RWPE2 (cell line): ENCODE measurements around the gene GBX2.

Experiments
- ATAC-seq: fragments of 200-7000 bp; cut with Tn5 transposase; 3 replicates; pipeline ENCODE4 v1.9.1; 2021; ENCODE audit warnings: low read depth
- DNase-seq: peaks from one replicate; pipeline ENCODE4 v3.0.0-alpha.2; 2020; ENCODE audit warnings: low spot score
- H3K27ac ChIP-seq: fragments of 450-650 bp; 2 replicates; pipeline ENCODE4 v1.5.1; 2017; ENCODE audit warnings: mild to moderate bottlenecking; ENCODE audit not compliant: poor library complexity, severe bottlenecking
- H3K27me3 ChIP-seq: fragments of 250-450 bp; sonication (Bioruptor Pico); 2 replicates; pipeline ENCODE4 v1.5.1; 2021; ENCODE audit warnings: mild to moderate bottlenecking, moderate library complexity; ENCODE audit not compliant: insufficient read depth, poor library complexity, severe bottlenecking
- H3K36me3 ChIP-seq: fragments of 250-450 bp; sonication (Bioruptor Pico); 2 replicates; pipeline ENCODE4 v1.5.1; 2020; ENCODE audit warnings: low read depth, mild to moderate bottlenecking, moderate library complexity
- H3K4me1 ChIP-seq: fragments of 250-450 bp; sonication (Bioruptor Pico); 2 replicates; pipeline ENCODE4 v1.5.1; 2021; ENCODE audit warnings: mild to moderate bottlenecking, moderate library complexity; ENCODE audit not compliant: insufficient read depth, poor library complexity, severe bottlenecking
- H3K4me3 ChIP-seq: fragments of 250-450 bp; sonication (Bioruptor Pico); 2 replicates; pipeline ENCODE4 v1.5.1; 2021; ENCODE audit warnings: mild to moderate bottlenecking, moderate library complexity; ENCODE audit not compliant: severe bottlenecking
- H3K9me3 ChIP-seq: fragments of 250-450 bp; sonication (Bioruptor Pico); 2 replicates; pipeline ENCODE4 v1.5.1; 2021; ENCODE audit warnings: mild to moderate bottlenecking, moderate library complexity; ENCODE audit not compliant: severe bottlenecking
- TF ChIP-seq, protein P1 (sequence below): fragments of 450-650 bp; IDR thresholded peaks from one replicate; pipeline ENCODE4 v1.5.1; 2017; ENCODE audit warnings: mild to moderate bottlenecking, moderate library complexity; ENCODE audit not compliant: poor library complexity, severe bottlenecking

GBX2 gene

DNA sequence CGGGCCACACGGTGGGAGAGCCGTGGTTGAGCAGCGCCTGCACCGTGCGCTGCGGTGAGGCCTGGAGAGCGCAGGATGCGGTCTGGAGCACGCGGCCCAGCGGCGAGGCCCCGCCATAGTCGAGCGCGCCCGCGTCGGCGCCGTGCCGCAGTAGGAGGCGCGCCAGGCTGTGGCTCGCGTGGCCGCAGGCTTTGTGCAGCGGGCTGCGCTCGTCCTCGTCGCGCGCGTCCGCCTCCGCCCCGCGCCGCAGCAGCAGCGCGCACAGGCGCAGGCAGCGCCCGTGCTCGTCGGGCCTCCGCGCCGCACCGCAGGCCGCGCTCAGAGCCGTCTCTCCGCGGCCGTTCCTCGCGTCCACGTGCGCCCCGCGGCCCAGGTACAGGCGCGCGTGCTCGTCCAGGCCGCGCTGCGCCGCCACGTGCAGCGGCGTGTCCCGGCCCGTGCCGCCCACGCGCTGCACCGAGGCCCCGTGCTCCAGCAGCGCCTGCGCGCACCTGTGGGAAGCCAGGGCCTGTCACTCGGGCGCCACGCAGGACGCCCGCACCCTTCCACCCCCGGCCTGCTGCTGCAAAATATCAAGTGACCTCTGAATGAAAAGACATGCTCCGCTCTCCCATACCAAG lies 46.3 kb upstream of the GBX2 start:
- Histone ChIP-seq H3K4me3 (no peak overlapping the region), H3K9me3 (no peaks in the 10 kb centered on the region), H3K4me1 (no peaks in the 10 kb centered on the region), H3K36me3 (no peaks in the 10 kb centered on the region), H3K27me3 (peaks cover 12% of the 10 kb centered on the region), H3K27ac (no peak overlapping the region)
- TF ChIP-seq, protein P1, sequence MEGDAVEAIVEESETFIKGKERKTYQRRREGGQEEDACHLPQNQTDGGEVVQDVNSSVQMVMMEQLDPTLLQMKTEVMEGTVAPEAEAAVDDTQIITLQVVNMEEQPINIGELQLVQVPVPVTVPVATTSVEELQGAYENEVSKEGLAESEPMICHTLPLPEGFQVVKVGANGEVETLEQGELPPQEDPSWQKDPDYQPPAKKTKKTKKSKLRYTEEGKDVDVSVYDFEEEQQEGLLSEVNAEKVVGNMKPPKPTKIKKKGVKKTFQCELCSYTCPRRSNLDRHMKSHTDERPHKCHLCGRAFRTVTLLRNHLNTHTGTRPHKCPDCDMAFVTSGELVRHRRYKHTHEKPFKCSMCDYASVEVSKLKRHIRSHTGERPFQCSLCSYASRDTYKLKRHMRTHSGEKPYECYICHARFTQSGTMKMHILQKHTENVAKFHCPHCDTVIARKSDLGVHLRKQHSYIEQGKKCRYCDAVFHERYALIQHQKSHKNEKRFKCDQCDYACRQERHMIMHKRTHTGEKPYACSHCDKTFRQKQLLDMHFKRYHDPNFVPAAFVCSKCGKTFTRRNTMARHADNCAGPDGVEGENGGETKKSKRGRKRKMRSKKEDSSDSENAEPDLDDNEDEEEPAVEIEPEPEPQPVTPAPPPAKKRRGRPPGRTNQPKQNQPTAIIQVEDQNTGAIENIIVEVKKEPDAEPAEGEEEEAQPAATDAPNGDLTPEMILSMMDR = no peak
- DNase-seq (no peak), ATAC-seq (no peak)

DNA sequence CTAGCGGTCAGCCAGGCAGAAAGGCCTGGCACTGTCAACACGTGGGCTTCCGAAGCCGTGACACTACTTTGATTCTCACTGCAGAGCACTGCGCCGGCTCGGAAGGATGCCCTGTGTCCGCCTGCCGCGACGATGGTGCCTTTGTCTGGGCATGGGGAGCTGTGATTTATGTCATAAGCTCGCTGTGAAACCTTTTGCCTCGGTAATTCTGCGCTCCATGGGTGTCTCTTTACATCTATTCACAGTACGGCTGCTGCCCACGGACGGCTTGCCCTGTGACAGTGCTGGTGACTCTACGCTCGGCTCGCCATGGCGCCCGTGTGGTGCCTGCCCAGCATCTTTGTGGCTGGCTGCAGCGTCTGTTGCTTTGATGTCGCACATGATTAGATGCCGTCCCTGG lies 43.1 kb upstream of the GBX2 start:
- TF ChIP-seq, protein P1 = no peak
- Histone ChIP-seq H3K4me3 (no peak overlapping the region), H3K27ac (no peak overlapping the region), H3K9me3 (no peaks in the 10 kb centered on the region), H3K27me3 (peaks cover 12% of the 10 kb centered on the region), H3K36me3 (no peaks in the 10 kb centered on the region), H3K4me1 (no peaks in the 10 kb centered on the region)
- DNase-seq = no peak
- no peak for ATAC-seq

DNA sequence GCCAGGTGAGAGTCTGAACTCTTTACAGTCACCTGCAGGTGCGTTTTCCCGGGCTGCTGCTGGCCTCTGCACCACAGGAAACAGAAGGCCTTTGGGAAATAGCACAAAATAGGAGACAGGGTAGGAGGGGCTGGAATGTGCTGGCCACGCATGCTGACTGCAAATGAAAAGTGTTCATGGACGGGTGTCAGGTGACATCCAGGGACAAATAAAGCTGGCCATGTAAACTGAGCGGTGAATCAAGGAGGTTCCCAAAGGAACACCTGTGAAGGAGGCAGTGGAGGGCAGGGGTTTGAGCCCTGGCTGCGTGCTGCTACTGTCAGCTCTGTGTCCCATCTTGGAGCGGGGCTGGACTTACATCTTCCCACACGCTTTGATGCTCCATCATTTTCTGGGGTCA lies 42.4 kb upstream of the GBX2 start:
- H3K9me3 ChIP-seq = no peaks in the 10 kb centered on the region
- TF ChIP-seq, protein P1 = no peak
- no peak overlapping the region for H3K27ac ChIP-seq
- DNase-seq (no peak), ATAC-seq (no peak)
- peaks cover 12% of the 10 kb centered on the region for H3K27me3 ChIP-seq
- no peak overlapping the region for H3K4me3 ChIP-seq
- H3K4me1 ChIP-seq = no peaks in the 10 kb centered on the region
- H3K36me3 ChIP-seq = no peaks in the 10 kb centered on the region

DNA sequence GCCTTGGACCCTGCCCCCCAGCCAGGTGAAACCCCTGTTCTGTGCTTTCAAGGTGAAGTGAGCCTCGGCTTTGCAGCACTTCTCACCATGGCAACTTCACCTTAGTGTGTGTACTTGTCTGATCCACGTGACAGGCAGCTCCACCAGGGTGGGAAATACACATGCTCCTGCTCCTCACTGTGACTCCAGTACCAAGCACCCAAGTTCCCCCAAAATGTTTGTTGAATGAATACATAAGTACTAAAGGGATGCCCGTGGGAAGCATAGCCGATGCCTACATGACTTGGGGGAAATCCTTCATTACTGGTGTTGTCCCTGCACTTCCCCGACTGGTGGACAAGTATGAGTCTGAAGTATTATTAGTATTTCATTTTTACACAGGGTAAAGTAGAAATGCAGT lies 41.8 kb upstream of the GBX2 start:
- Histone ChIP-seq H3K36me3 (no peaks in the 10 kb centered on the region), H3K27ac (no peak overlapping the region), H3K9me3 (no peaks in the 10 kb centered on the region), H3K4me3 (no peak overlapping the region), H3K4me1 (no peaks in the 10 kb centered on the region), H3K27me3 (peaks cover 12% of the 10 kb centered on the region)
- no peak for ATAC-seq
- TF ChIP-seq, protein P1 = no peak
- no peak for DNase-seq

DNA sequence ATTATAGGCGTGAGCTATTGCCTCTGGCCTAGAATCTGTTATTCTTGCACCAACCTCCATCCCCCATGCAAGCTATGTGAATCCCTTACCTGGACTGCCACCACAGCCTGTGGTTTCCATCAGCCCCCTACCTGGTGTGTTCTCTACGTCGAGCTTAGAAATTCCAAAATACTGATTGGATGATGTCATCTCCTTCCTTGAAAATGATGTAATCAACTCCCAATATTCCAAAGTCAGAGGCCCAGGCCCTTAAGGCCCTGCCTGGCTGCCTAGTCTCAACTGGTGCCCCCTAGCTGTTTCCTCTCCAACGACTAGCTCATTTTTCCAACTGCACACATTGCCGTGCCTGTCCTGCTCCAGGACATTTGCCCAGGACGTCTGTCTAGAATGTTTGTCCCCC lies 41.3 kb upstream of the GBX2 start:
- no peaks in the 10 kb centered on the region for H3K36me3 ChIP-seq
- H3K27ac ChIP-seq = no peak overlapping the region
- H3K4me3 ChIP-seq = no peak overlapping the region
- DNase-seq (no peak), ATAC-seq (no peak; the same call in 2 of the 3 replicates)
- H3K4me1 ChIP-seq = no peaks in the 10 kb centered on the region
- H3K9me3 ChIP-seq = no peaks in the 10 kb centered on the region
- H3K27me3 ChIP-seq = peaks cover 12% of the 10 kb centered on the region
- TF ChIP-seq, protein P1 = no peak
